LHCN-M2 (cell line): ENCODE measurements around the gene KLHL17. TPM values are rescaled to one million over a fixed set of nuclear protein-coding genes. Genes with fewer than 3 reads are reported as not detected.

Source experiments
- total RNA-seq: library from RNA; depleted of rRNA; stranded (reverse); fragments of >200 nt; gene quantifications from 2 replicates; pipeline ENCODE4 v1.2.3, GENCODE V29; 2014; rRNA removed

The KLHL17 gene
- total RNA-seq, 1 experiment from 2014 or later: 13.7 TPM

Other genes starting within 250 kb of the KLHL17 start
- gene SAMD11, start 36.7 kb upstream of the KLHL17 start, total RNA-seq: 1.1 and 3.4 TPM in 2 replicates
- gene NOC2L, start 1.3 kb upstream of the KLHL17 start, total RNA-seq: 100 and 118 TPM in 2 replicates
- 0.19 and 0.40 TPM in 2 replicates for gene PLEKHN1, start 5.9 kb downstream of the KLHL17 start, total RNA-seq
- not detected in 2 replicates for gene PERM1, start 21.5 kb downstream of the KLHL17 start, total RNA-seq
- gene HES4, start 39.5 kb downstream of the KLHL17 start, total RNA-seq: 2.4 and 2.9 TPM in 2 replicates
- 77.6 and 161 TPM in 2 replicates for gene ISG15, start 52.9 kb downstream of the KLHL17 start, total RNA-seq
- gene AGRN, start 59.5 kb downstream of the KLHL17 start, total RNA-seq: 13.3 and 15.5 TPM in 2 replicates
- not detected in 2 replicates for gene RNF223, start 113.7 kb downstream of the KLHL17 start, total RNA-seq
- gene C1orf159, start 155.5 kb downstream of the KLHL17 start, total RNA-seq: 18.8 and 26.5 TPM in 2 replicates
- gene TTLL10, start 213.3 kb downstream of the KLHL17 start, total RNA-seq: not detected in 2 replicates
- not detected in 2 replicates for gene TNFRSF18, start 246.0 kb downstream of the KLHL17 start, total RNA-seq